Fibroblast of lung (primary cell): ENCODE measurements around the gene INTS6. TPM values are rescaled to one million over a fixed set of nuclear protein-coding genes. Genes with fewer than 3 reads are reported as not detected.

Source experiments
- DNase-seq, 2 donors: peaks; one replicate each; pipeline versions ENCODE4 v3.0.0 to v3.0.0-alpha.2; 2010; ENCODE audit warnings: low read depth in 2 of 2
- H2AFZ ChIP-seq: 2 replicates; pipeline ENCODE4 v1.5.1; 2012; ENCODE audit warnings: low read length, control low read depth, inconsistent platforms
- H3K27ac ChIP-seq: 2 replicates; pipeline ENCODE4 v1.5.1; 2011; ENCODE audit warnings: low read length, control low read depth; ENCODE audit not compliant: insufficient read depth
- H3K27me3 ChIP-seq: 2 replicates; pipeline ENCODE4 v1.5.1; 2011; ENCODE audit warnings: mild to moderate bottlenecking, low read length; ENCODE audit not compliant: control insufficient read depth, insufficient read depth
- H3K36me3 ChIP-seq: 2 replicates; pipeline ENCODE4 v1.5.1; 2011; ENCODE audit warnings: low read length; ENCODE audit not compliant: control insufficient read depth, insufficient read depth
- H3K4me1 ChIP-seq: 2 replicates; pipeline ENCODE4 v1.5.1; 2011; ENCODE audit warnings: low read length; ENCODE audit not compliant: control insufficient read depth, insufficient read depth; ENCODE audit errors: extremely low read depth
- H3K4me2 ChIP-seq: 2 replicates; pipeline ENCODE4 v1.5.1; 2011; ENCODE audit warnings: low read length, control low read depth; ENCODE audit not compliant: insufficient read depth; ENCODE audit errors: extremely low read depth
- H3K4me3 ChIP-seq, 4 experiments: fragments of 200-600 bp in 1 of 4; sonication (generic) in 1 of 4; replicated peaks in 1 of 4; 2 replicates each; pipeline ENCODE4 v1.5.1; 2011 to 2016; ENCODE audit warnings: low read length in 4 of 4, low read depth in 3 of 4, mild to moderate bottlenecking in 3 of 4, control low read depth in 2 of 4, inconsistent platforms in 1 of 4, mixed read lengths in 1 of 4; ENCODE audit not compliant: insufficient read depth in 1 of 4; ENCODE audit errors: control extremely low read depth in 1 of 4
- H3K79me2 ChIP-seq: 2 replicates; pipeline ENCODE4 v1.5.1; 2012; ENCODE audit warnings: mild to moderate bottlenecking, low read length, inconsistent platforms; ENCODE audit not compliant: control insufficient read depth, insufficient read depth
- H3K9ac ChIP-seq: 2 replicates; pipeline ENCODE4 v1.5.1; 2011; ENCODE audit warnings: mild to moderate bottlenecking, low read length, control low read depth; ENCODE audit not compliant: insufficient read depth
- H3K9me3 ChIP-seq: 2 replicates; pipeline ENCODE4 v1.5.1; 2012; ENCODE audit warnings: low read depth, low read length; ENCODE audit not compliant: control insufficient read depth, insufficient read depth
- H4K20me1 ChIP-seq: 2 replicates; pipeline ENCODE4 v1.5.1; 2011; ENCODE audit warnings: low read length; ENCODE audit not compliant: control insufficient read depth, insufficient read depth; ENCODE audit errors: extremely low read depth
- CTCF ChIP-seq, 2 donors: IDR thresholded peaks in 1 of 2; conservative IDR thresholded peaks in 1 of 2; 1 replicate in 1 of 2; 2 replicates in 1 of 2; pipeline ENCODE4 v1.5.1; 2011 to 2012; ENCODE audit warnings: low read length in 2 of 2, control low read depth in 1 of 2, inconsistent platforms in 1 of 2, low read depth in 1 of 2, mild to moderate bottlenecking in 1 of 2
- EZH2 ChIP-seq: IDR thresholded peaks from 2 replicates; pipeline ENCODE4 v1.5.1; 2012; ENCODE audit warnings: low read length, control low read depth, mild to moderate bottlenecking; ENCODE audit errors: missing control alignments
- polyA plus RNA-seq, 2 donors: library from polyadenylated mRNA; depleted of rRNA in 1 of 2; stranded (reverse) in 1 of 2; unstranded in 1 of 2; fragments of >200 nt; gene quantifications; 2 replicates each; pipeline ENCODE4 v1.2.1, GENCODE V29; 2011 to 2012; ENCODE audit warnings: missing spikeins in 1 of 2
- total RNA-seq: library from RNA; depleted of rRNA; stranded (reverse); fragments of >200 nt; gene quantifications from 2 replicates; pipeline ENCODE4 v1.2.1, GENCODE V29; 2014

The INTS6 gene
- total and polyA plus RNA-seq, 2 donors (not counting 1 experiment from before 2014, with no cell fraction given): 29.3 to 66.7 TPM

GRCh38 chr13:51370116-51370515, 82.7 kb downstream of the INTS6 start:
- H3K36me3 ChIP-seq: peaks cover 7% of the 10 kb centered on the region
- no peak overlapping the region for H2AFZ ChIP-seq
- TF ChIP-seq EZH2 (no peak), CTCF (conservative IDR thresholded peaks at IDR 0.05 in 1 of 2, IDR thresholded peaks at IDR 0.05 in 1 of 2; ENCODE audit: low read depth in 1 of 2, low read length in 2 of 2) (no peak)
- H4K20me1 ChIP-seq: no peaks in the 10 kb centered on the region
- peak in 1 of 2 donors; percentile 68 for DNase-seq
- no peak overlapping the region for H3K9ac ChIP-seq
- no peak overlapping the region for H3K4me3 ChIP-seq
- no peak overlapping the region for H3K4me2 ChIP-seq
- no peaks in the 10 kb centered on the region for H3K9me3 ChIP-seq
- H3K79me2 ChIP-seq: no peaks in the 10 kb centered on the region
- no peaks in the 10 kb centered on the region for H3K27me3 ChIP-seq
- H3K27ac ChIP-seq: no peak overlapping the region
- H3K4me1 ChIP-seq: peaks cover 2% of the 10 kb centered on the region

GRCh38 chr13:51364404-51365008, 88.3 kb downstream of the INTS6 start:
- TF ChIP-seq CTCF (conservative IDR thresholded peaks at IDR 0.05 in 1 of 2, IDR thresholded peaks at IDR 0.05 in 1 of 2; ENCODE audit: low read depth in 1 of 2, low read length in 2 of 2) (no peak), EZH2 (no peak)
- DNase-seq: peak; percentile 28 to 90
- no peaks in the 10 kb centered on the region for H3K27me3 ChIP-seq
- H4K20me1 ChIP-seq: no peaks in the 10 kb centered on the region
- no peak overlapping the region for H3K27ac ChIP-seq
- peaks cover 2% of the 10 kb centered on the region for H3K36me3 ChIP-seq
- H3K9ac ChIP-seq: no peak overlapping the region
- H3K4me3 ChIP-seq: no peak overlapping the region
- no peaks in the 10 kb centered on the region for H3K9me3 ChIP-seq
- H2AFZ ChIP-seq: no peak overlapping the region
- no peak overlapping the region for H3K4me2 ChIP-seq
- H3K79me2 ChIP-seq: no peaks in the 10 kb centered on the region
- no peaks in the 10 kb centered on the region for H3K4me1 ChIP-seq

DNA sequence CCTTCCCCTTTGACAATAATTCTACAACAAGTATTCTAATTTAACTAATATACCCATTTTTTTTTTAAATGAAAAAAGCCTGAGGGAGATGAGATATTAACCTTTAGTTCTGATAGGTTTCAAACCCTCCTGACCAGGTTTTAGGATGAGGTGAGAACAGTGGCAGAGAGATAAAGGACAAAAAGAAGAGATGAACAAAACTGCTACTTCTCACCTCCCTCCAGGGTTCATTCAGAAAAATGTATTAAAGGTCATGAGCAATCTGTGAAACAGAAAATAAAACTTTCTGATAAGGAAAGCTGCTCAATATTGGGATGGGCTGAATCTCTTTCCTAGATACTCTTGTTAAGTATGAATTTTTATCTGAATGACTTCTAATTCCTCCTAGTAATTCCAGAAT, 89.2 kb downstream of the INTS6 start:
- no peak for TF ChIP-seq EZH2
- TF ChIP-seq CTCF (conservative IDR thresholded peaks at IDR 0.05 in 1 of 2, IDR thresholded peaks at IDR 0.05 in 1 of 2; ENCODE audit: low read depth in 1 of 2, low read length in 2 of 2): no peak
- Histone ChIP-seq H3K79me2 (no peaks in the 10 kb centered on the region), H3K4me3 (no peak overlapping the region), H3K27ac (no peak overlapping the region), H3K9me3 (no peaks in the 10 kb centered on the region), H2AFZ (no peak overlapping the region), H3K36me3 (no peaks in the 10 kb centered on the region), H3K4me2 (no peak overlapping the region), H3K27me3 (no peaks in the 10 kb centered on the region), H3K4me1 (no peaks in the 10 kb centered on the region), H3K9ac (no peak overlapping the region), H4K20me1 (no peaks in the 10 kb centered on the region)
- DNase-seq: no peak
